ENCODE results near the gene TAF1B.

Gene TAF1B

DNA sequence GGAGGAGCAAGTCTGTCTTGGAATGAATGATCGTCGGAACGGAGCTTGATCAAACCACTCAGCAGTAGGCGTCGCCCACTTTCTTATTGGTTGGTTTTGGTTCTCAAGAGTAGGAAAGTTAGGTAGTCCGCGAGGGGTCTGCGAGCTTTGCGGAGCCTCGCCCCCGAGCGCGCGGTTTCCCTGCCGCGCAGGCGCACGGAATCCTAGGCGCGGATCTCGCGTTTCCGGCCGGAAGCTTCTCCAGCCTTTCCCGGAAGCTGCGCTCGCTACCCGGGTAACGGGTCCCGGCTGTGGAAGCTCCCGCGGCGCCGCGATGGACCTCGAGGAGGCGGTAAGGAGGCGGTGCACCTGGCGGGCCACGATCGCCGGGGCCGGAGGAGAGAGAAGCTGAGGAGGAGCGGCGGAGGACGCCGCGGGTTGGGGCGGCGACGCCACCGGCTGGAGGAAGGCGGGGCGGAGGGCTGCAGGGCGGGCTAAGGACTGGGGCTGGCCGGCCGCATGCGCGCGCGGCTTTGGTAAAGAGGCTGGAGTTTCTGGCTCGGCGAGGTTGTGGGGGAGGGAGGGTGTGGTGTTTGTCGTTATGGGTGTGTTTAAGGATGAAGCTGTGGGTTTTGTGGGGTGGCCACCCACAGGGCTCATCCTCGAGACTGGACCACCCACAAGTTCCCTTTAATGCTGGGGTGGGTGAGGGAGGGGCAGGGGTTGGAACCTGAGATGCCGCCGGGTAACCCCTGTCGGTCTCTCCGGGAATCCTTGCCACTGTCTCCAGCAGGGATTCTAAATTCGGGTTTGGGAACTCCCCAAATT, at the start of gene TAF1B:
Gene TAF1B (plus strand): TSS at position 246 of the 807 bp plus-strand sequence. CDS start 68 bp downstream, at position 314.
- peak; percentile 93 for DNase-seq (ENCODE audit: low spot score)

DNA sequence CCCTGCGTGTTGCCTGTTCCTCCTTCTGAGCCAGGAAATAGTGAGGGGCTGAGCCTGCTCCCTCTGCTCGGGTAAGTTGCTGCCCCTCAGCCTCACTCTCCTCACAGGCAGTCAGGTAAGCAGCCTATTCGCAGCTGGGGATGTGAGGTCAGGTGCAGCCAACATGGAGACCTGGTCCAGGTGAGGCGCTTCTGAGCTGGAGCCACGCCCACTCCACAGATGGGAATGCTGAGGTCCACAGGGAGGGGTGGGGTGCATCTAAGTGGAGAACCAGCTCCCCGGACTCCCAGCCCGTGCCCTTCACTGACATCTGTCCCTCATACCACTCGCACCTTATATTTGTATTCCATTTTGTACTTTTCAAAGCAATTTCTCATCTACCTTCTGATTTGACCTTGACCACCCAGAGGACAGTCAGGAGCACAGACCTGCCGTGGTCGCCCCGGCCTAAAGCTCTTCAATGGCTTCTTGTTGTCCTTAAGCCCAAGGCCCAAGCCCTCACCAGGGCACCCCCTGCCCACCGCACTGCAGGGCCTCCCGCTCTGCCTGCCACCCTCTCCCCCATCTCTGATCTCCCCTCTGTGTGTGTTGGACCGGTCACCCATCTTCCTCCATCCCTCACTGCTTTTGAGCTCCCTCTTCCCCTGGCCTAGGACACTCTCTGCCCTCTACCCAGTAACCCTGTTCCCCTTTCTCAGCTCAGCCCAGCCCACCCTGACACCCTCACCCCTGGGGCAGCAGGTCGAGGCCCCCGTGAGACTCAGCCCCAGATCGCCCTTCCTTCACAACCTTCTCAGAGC, 49.2 kb upstream of the TAF1B start:
- DNase-seq (ENCODE audit: low spot score): no peak

DNA sequence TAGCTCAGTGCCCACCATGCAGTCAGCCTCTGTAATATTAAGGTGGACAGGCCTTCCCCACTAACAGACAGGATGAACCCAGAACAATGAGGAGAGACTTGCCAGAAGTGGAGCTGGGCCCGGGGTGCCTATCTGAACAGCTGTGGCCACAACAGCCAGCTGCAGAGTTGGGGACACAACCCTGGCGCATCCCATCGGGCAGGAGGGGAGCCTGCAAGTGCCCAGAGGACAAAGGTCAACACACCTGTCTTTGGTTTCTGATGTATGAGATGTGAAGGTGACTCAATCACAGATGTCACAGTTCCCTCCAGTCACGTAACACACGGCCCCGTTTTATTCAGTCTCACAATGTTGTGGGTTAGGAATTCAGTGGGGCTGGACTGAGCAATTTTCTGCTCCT, 48.2 kb upstream of the TAF1B start:
- no peak for DNase-seq (ENCODE audit: low spot score)

GRCh38 chr2:9796056-9797010, 46.9 kb upstream of the TAF1B start:
- no peak for DNase-seq (ENCODE audit: low spot score)

DNA sequence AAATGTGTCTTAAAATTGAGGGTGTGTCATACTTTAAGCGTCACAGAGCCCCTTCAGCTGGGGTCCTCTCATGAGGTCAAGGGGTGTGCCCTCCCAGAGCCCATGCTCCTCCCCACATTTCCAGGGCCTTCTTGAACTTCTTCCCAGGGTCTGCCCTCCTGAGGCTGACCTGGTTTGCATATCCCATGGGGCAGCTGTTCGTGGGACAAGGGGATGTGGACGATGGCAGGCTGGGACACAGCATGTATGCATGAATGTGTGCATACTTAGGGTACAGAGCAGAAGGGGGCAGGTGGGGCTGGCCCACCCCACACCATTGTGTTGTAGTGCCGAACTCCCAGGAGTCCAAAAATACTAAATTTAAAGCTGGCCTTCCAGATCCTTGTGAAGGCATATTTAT, 46.2 kb upstream of the TAF1B start:
- DNase-seq (ENCODE audit: low spot score): no peak

DNA sequence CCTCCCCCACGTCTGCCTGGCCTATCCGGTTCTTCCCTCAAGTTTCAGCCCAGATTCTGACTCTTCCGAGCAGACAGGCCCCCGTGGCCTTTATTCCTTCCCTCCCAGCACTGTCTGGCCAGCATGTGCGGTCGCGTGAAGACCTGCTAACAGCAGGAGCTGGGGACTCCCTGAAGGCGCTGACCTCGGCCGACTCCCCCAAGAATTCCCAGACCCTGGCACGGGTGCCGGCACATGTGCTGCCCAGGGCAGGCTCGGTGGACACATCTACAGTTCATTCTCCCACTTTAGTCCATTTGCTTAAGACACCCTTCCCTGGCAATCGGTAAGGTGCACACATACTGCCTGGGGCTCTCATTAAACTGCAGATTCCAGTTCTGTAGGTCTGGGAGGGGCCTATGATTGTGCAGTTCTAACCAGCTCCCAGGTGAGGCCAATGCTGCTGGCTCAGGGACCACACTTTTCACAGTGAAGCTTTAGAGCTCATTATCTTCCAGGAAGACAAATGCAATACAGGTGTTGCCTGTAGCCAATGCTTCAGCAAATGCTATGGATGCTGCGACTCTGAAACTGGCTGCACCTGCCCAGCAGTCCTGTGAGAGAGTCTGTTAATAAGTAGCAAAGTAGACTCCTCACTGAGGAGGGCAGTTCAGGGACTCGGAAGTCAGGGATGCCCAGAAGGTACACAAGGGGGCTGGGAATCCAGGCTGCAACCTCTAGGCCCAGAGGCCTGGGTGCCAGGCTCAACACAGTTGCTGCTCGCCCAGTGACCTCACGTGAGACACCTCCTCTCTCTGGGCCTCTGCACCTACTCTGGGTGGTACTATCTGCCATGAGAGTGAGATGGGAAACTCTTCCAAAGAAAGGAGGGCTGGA, 45.4 kb upstream of the TAF1B start:
- no peak for DNase-seq (ENCODE audit: low spot score)

- no peak for DNase-seq (ENCODE audit: low spot score)
These were observed 44.2 kb upstream of the TAF1B start for GRCh38 chr2:9799011-9799596.

- DNase-seq (ENCODE audit: low spot score): peak; percentile 83
These were observed 43.3 kb upstream of the TAF1B start for GRCh38 chr2:9799729-9800632.

GRCh38 chr2:9800639-9800974, 42.7 kb upstream of the TAF1B start:
- no peak for DNase-seq (ENCODE audit: low spot score)

- DNase-seq (ENCODE audit: low spot score): no peak
These were observed 42.1 kb upstream of the TAF1B start for GRCh38 chr2:9800975-9801726.

DNA sequence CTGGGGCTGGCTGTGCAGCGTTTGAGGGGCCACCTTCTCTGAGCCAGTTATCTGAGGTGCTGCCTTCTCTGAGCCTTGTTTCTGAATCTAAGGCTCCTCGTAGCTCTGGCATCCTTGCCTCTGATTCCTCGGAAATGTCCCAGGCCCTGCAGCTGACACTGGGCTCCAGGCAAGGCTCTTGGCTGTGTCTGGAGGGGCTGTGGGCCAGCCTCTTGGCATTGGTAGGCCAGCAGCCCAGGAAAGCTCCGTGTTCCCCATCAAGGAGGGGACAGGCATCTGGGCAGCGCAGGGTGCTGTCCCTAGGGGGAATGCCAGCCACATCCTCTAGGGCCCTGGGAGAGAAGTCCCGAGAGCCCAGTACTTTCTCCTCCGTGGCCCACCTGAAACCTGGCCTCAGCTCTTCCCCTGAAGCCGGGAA, 40.7 kb upstream of the TAF1B start:
- DNase-seq (ENCODE audit: low spot score): no peak

- DNase-seq (ENCODE audit: low spot score): no peak
These were observed 40.1 kb upstream of the TAF1B start for GRCh38 chr2:9803023-9803805.

- DNase-seq (ENCODE audit: low spot score): no peak
These were observed 37.6 kb upstream of the TAF1B start for GRCh38 chr2:9805435-9806297.

- no peak for DNase-seq (ENCODE audit: low spot score)
These were observed 37.0 kb upstream of the TAF1B start for GRCh38 chr2:9806298-9806610.

- no peak for DNase-seq (ENCODE audit: low spot score)
These were observed 36.6 kb upstream of the TAF1B start for GRCh38 chr2:9806656-9807055.

- no peak for DNase-seq (ENCODE audit: low spot score)
These were observed 36.2 kb upstream of the TAF1B start for GRCh38 chr2:9807056-9807455.

DNA sequence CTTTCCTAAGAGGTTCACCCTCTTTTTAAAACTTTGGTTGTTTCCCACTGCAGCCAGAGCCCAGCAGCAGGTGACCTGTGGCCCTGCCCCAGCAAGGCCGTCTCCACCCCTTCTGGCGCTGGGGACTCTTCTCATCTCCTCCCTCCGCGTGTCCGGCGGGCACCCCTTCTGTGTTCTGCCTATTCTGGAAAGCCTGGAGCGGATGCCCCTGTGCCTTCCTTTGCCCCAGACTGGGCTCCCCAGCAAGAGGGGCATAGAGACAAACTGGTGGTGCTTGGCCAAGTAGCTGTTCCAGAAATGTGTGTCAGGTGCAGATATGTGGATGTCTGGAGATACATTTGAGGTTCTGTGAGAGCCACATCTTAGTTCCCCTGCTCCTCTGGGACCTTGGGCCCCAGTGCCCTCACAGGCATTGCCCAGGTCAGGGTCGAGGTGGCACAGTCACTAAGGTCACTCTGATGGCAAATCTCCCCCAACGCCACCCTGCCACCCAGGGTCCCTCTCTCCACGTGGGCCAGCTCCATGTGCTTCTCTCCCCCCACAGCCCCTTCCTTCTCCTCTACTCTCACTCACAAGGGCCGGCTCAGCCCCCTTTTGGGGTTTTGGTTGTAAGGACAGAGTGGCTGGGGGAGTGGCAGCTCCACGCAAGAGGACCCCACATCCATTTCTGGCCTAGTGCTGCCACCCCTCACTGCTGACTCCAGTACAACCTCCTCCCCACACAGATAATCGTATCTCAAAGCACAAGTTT, 35.5 kb upstream of the TAF1B start:
- no peak for DNase-seq (ENCODE audit: low spot score)
